GM23338 (cell line): ENCODE results near the gene SLC24A4. TPM values are rescaled to one million over a fixed set of nuclear protein-coding genes. Genes with fewer than 3 reads are reported as not detected.

Source experiments
- CREB1 ChIP-seq: fragments of 250-450 bp; sonication (Bioruptor Pico); IDR thresholded peaks from 2 replicates; pipeline ENCODE4 v1.5.0; 2020; ENCODE audit warnings: low read depth, mild to moderate bottlenecking, moderate library complexity
- EZH2 ChIP-seq: fragments of 200-600 bp; sonication (generic); IDR thresholded peaks from one replicate; pipeline ENCODE4 v1.8.0; 2017; ENCODE audit warnings: antibody characterized with exemption, mild to moderate bottlenecking, low read depth; ENCODE audit not compliant: unreplicated experiment
- EZH2phosphoT487 ChIP-seq: fragments of 200-600 bp; sonication (generic); IDR thresholded peaks from one replicate; pipeline ENCODE4 v1.8.1; 2018; ENCODE audit warnings: antibody characterized with exemption; ENCODE audit not compliant: unreplicated experiment
- JUNB ChIP-seq: IDR thresholded peaks from one replicate; pipeline ENCODE4 v1.6.1; 2016; ENCODE audit warnings: antibody characterized with exemption; ENCODE audit not compliant: unreplicated experiment
- NANOG ChIP-seq: IDR thresholded peaks from 2 replicates; pipeline ENCODE4 v1.6.1; 2016; ENCODE audit warnings: antibody characterized with exemption, borderline replicate concordance
- STAT1 ChIP-seq: IDR thresholded peaks from one replicate; pipeline ENCODE4 v1.6.1; 2016; ENCODE audit warnings: antibody characterized with exemption; ENCODE audit not compliant: unreplicated experiment
- ZNF114 ChIP-seq: fragments of 250-450 bp; sonication (Bioruptor Pico); IDR thresholded peaks from 2 replicates; pipeline ENCODE4 v1.5.0; 2020; ENCODE audit warnings: mild to moderate bottlenecking, moderate library complexity
- ZNF331 ChIP-seq: fragments of 250-450 bp; sonication (Bioruptor Pico); IDR thresholded peaks from 2 replicates; pipeline ENCODE4 v1.5.0; 2020; ENCODE audit warnings: low read depth, mild to moderate bottlenecking, moderate library complexity
- polyA plus RNA-seq: library from polyadenylated mRNA; unstranded; fragments of >200 nt; fragmentation: Nextera tagmentation; extraction: Ambion mirVana; gene quantifications from 2 replicates; pipeline ENCODE4 v1.2.1, GENCODE V29; 2016
- total RNA-seq: library from RNA; depleted of rRNA; stranded (reverse); fragments of >200 nt; shearing (Covaris generic); gene quantifications from 2 replicates; pipeline ENCODE4 v1.2.3, GENCODE V29; 2014
- TF ChIP-seq, protein P1 (sequence below): fragments of 250-450 bp; sonication (Bioruptor Pico); IDR thresholded peaks from 2 replicates; pipeline ENCODE4 v1.5.0; 2020; ENCODE audit warnings: mild to moderate bottlenecking, moderate library complexity
- TF ChIP-seq, protein P2 (sequence below): IDR thresholded peaks from one replicate; pipeline ENCODE4 v1.6.1; 2018; ENCODE audit warnings: antibody characterized with exemption; ENCODE audit not compliant: unreplicated experiment
- TF ChIP-seq, protein P3 (sequence below), 2 experiments: fragments of 200-600 bp in 1 of 2; sonication (generic) in 1 of 2; conservative IDR thresholded peaks; 2 replicates each; pipeline versions ENCODE4 v1.5.1 to v1.6.1; 2016 to 2017; ENCODE audit warnings: antibody characterized with exemption in 2 of 2, low read depth in 2 of 2, mild to moderate bottlenecking in 2 of 2, moderate library complexity in 1 of 2

Gene SLC24A4
- total and polyA plus RNA-seq, 2 experiments from 2014 or later, result 0.06 to 0.38 TPM

- TF ChIP-seq, protein P1, sequence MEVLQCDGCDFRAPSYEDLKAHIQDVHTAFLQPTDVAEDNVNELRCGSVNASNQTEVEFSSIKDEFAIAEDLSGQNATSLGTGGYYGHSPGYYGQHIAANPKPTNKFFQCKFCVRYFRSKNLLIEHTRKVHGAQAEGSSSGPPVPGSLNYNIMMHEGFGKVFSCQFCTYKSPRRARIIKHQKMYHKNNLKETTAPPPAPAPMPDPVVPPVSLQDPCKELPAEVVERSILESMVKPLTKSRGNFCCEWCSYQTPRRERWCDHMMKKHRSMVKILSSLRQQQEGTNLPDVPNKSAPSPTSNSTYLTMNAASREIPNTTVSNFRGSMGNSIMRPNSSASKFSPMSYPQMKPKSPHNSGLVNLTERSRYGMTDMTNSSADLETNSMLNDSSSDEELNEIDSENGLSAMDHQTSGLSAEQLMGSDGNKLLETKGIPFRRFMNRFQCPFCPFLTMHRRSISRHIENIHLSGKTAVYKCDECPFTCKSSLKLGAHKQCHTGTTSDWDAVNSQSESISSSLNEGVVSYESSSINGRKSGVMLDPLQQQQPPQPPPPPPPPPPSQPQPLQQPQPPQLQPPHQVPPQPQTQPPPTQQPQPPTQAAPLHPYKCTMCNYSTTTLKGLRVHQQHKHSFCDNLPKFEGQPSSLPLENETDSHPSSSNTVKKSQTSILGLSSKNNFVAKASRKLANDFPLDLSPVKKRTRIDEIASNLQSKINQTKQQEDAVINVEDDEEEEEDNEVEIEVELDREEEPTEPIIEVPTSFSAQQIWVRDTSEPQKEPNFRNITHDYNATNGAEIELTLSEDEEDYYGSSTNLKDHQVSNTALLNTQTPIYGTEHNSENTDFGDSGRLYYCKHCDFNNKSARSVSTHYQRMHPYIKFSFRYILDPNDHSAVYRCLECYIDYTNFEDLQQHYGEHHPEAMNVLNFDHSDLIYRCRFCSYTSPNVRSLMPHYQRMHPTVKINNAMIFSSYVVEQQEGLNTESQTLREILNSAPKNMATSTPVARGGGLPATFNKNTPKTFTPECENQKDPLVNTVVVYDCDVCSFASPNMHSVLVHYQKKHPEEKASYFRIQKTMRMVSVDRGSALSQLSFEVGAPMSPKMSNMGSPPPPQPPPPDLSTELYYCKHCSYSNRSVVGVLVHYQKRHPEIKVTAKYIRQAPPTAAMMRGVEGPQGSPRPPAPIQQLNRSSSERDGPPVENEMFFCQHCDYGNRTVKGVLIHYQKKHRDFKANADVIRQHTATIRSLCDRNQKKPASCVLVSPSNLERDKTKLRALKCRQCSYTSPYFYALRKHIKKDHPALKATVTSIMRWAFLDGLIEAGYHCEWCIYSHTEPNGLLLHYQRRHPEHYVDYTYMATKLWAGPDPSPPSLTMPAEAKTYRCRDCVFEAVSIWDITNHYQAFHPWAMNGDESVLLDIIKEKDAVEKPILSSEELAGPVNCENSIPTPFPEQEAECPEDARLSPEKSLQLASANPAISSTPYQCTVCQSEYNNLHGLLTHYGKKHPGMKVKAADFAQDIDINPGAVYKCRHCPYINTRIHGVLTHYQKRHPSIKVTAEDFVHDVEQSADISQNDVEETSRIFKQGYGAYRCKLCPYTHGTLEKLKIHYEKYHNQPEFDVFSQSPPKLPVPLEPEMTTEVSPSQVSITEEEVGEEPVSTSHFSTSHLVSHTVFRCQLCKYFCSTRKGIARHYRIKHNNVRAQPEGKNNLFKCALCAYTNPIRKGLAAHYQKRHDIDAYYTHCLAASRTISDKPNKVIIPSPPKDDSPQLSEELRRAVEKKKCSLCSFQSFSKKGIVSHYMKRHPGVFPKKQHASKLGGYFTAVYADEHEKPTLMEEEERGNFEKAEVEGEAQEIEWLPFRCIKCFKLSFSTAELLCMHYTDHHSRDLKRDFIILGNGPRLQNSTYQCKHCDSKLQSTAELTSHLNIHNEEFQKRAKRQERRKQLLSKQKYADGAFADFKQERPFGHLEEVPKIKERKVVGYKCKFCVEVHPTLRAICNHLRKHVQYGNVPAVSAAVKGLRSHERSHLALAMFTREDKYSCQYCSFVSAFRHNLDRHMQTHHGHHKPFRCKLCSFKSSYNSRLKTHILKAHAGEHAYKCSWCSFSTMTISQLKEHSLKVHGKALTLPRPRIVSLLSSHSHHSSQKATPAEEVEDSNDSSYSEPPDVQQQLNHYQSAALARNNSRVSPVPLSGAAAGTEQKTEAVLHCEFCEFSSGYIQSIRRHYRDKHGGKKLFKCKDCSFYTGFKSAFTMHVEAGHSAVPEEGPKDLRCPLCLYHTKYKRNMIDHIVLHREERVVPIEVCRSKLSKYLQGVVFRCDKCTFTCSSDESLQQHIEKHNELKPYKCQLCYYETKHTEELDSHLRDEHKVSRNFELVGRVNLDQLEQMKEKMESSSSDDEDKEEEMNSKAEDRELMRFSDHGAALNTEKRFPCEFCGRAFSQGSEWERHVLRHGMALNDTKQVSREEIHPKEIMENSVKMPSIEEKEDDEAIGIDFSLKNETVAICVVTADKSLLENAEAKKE (CRISPR knock-in tag), result no peak
- TF ChIP-seq, protein P2, sequence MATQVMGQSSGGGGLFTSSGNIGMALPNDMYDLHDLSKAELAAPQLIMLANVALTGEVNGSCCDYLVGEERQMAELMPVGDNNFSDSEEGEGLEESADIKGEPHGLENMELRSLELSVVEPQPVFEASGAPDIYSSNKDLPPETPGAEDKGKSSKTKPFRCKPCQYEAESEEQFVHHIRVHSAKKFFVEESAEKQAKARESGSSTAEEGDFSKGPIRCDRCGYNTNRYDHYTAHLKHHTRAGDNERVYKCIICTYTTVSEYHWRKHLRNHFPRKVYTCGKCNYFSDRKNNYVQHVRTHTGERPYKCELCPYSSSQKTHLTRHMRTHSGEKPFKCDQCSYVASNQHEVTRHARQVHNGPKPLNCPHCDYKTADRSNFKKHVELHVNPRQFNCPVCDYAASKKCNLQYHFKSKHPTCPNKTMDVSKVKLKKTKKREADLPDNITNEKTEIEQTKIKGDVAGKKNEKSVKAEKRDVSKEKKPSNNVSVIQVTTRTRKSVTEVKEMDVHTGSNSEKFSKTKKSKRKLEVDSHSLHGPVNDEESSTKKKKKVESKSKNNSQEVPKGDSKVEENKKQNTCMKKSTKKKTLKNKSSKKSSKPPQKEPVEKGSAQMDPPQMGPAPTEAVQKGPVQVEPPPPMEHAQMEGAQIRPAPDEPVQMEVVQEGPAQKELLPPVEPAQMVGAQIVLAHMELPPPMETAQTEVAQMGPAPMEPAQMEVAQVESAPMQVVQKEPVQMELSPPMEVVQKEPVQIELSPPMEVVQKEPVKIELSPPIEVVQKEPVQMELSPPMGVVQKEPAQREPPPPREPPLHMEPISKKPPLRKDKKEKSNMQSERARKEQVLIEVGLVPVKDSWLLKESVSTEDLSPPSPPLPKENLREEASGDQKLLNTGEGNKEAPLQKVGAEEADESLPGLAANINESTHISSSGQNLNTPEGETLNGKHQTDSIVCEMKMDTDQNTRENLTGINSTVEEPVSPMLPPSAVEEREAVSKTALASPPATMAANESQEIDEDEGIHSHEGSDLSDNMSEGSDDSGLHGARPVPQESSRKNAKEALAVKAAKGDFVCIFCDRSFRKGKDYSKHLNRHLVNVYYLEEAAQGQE, result no peak
- no peak for TF ChIP-seq ZNF114
- TF ChIP-seq NANOG, result no peak
- TF ChIP-seq JUNB, result no peak
- no peak for TF ChIP-seq EZH2
- TF ChIP-seq EZH2phosphoT487, result no peak
- TF ChIP-seq, protein P3, sequence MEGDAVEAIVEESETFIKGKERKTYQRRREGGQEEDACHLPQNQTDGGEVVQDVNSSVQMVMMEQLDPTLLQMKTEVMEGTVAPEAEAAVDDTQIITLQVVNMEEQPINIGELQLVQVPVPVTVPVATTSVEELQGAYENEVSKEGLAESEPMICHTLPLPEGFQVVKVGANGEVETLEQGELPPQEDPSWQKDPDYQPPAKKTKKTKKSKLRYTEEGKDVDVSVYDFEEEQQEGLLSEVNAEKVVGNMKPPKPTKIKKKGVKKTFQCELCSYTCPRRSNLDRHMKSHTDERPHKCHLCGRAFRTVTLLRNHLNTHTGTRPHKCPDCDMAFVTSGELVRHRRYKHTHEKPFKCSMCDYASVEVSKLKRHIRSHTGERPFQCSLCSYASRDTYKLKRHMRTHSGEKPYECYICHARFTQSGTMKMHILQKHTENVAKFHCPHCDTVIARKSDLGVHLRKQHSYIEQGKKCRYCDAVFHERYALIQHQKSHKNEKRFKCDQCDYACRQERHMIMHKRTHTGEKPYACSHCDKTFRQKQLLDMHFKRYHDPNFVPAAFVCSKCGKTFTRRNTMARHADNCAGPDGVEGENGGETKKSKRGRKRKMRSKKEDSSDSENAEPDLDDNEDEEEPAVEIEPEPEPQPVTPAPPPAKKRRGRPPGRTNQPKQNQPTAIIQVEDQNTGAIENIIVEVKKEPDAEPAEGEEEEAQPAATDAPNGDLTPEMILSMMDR (conservative IDR thresholded peaks at IDR 0.05; ENCODE audit: low read depth in 2 of 2), result no peak
- no peak for TF ChIP-seq STAT1
- no peak for TF ChIP-seq ZNF331 (CRISPR knock-in tag)
- no peak for TF ChIP-seq CREB1 (CRISPR knock-in tag)
Observed at GRCh38 chr14:92273166-92273565, 49.8 kb upstream of the SLC24A4 start (continued).
